GM21619 (cell line): ENCODE data around the gene ACRBP.
"Not testable (repeated sequence)": the region's sequence is repeated elsewhere in the genome, so short reads cannot be mapped to it uniquely, and the experiment has no call there.

Experiments
- ATAC-seq: cut with Tn5 transposase; IDR thresholded peaks from one replicate; pipeline ENCODE4 v1.9.1; 2021; ENCODE audit not compliant: unreplicated experiment

The ACRBP gene

GRCh38 chr12:6618483-6619225 is 28.6 kb downstream of the ACRBP start:
- ATAC-seq: no peak

DNA sequence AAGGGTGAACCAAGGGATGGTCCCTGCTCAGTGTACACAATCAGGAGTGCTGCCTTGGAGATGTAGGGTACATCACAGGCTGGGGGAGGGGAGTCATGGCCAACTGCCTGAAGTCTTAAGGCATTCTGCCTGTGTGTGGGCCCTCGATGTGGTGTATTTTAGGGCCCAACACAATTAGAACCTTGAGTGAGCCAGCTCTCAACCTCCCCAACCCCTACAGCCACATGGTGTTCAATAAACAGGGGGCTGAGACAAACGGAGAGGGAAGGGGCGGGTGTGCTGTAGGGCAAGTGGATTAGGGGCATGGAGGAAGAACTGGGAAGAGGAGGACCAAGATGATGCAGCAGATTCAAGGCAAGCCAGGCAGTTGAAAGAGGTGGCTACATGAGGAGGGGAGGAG is 31.4 kb downstream of the ACRBP start:
- ATAC-seq: no peak

- no peak for ATAC-seq
Observed at GRCh38 chr12:6614513-6615172, 32.6 kb downstream of the ACRBP start.

DNA sequence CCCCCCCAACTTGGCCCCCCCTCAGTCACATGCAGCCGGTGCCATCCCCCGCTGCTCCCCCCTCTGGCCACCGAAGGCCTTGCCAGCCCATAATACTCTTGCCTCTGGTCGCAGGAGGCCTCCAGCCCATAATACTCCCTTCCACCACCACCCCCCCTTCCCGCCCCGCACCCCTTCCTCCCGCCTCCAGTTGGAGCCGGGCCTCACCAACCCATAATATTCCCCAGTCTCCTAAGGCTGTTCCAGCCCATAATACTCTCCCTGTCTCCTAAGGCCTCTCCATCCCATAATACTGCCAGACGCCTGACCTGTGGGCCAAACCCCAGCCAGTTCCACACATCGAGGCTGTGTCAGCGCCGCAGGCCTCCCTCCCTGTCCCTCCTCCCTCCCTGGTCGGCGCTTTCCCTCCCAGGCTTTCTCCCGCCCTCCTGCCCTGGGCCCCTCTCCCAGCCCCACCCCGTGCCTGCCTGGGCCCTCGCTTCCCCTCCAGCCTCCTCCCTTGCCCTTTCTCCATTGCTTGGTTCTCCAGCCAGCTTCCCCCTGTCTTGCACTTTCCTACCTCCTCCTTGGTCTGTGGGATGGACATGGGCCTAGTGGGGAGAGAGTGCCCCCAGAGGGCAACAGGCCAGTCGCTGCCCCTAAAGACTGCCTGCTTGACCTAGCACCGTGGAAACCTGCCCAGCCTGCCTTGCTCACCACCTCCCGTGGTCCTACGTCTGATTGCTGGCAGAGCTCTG is 33.3 kb downstream of the ACRBP start:
- no peak for ATAC-seq

- no peak for ATAC-seq
Observed at GRCh38 chr12:6613015-6613775, 34.0 kb downstream of the ACRBP start.

DNA sequence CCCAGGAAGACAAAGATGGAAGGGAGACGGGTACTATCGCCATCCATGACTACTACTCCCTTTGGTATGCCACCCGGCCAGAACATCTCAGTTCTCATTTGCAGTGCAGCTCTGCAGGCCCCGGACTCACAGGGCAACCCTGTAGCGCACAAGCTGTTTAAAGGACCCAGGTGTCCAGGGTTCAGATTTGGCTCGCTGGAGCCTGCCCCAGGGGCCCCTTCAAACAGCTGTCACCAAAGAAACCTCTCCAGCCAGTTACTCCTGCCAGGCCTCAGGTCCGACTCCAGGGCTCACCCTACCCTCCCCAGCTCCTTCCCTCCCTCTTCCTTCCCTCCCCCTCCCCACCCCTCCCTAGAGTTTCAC is 34.6 kb downstream of the ACRBP start:
- no peak for ATAC-seq

DNA sequence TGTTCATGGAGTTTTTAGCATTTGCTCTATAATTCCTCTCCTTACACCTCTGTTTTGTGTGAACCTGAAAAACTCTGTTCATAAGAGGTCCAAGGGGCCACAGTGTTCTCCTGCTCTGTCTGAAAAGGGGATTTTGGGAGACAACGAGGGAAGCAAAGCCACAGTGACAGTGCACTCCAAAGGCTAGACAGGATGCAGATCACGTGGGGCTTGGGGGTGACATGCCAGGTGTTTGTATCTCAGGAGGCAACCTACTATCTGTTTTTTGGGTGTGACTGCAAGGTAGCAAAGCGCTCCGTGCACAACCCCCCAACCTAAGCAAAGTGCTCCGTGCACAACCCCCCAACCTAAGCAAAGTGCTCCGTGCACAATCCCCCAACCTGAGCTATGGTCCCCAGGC is 35.0 kb downstream of the ACRBP start:
- ATAC-seq: no peak

DNA sequence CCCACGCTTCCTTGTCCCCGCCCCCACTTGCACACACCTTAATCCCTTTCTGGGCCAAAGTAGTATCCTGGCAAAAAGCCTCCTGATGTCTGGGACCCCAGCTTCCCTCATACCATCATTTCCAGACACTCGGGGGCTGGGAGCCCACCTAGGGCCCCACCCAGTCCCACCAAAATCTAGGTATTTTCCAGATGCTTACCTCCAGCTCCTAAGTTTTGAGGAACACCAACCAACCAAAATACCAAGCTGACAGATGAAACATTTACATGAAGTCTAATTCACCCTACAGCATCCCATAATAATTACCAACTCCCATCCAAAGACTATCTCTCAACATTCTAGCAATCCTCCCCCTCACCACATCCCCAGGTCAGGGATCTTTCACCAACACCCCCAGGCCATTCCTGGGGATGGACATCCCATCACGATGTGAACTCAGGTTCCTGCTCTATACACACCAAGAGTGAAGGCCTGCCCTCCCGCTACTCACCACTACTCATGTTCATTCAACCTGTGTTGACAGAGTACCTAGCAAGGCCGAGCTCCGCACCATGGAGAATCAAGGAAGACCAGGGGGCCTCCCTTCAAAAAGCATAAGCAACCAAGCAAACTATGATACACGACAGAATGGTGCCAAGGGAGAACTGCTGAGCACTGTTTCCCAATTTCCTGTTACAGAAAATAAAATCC is 38.5 kb downstream of the ACRBP start:
- ATAC-seq: no peak

DNA sequence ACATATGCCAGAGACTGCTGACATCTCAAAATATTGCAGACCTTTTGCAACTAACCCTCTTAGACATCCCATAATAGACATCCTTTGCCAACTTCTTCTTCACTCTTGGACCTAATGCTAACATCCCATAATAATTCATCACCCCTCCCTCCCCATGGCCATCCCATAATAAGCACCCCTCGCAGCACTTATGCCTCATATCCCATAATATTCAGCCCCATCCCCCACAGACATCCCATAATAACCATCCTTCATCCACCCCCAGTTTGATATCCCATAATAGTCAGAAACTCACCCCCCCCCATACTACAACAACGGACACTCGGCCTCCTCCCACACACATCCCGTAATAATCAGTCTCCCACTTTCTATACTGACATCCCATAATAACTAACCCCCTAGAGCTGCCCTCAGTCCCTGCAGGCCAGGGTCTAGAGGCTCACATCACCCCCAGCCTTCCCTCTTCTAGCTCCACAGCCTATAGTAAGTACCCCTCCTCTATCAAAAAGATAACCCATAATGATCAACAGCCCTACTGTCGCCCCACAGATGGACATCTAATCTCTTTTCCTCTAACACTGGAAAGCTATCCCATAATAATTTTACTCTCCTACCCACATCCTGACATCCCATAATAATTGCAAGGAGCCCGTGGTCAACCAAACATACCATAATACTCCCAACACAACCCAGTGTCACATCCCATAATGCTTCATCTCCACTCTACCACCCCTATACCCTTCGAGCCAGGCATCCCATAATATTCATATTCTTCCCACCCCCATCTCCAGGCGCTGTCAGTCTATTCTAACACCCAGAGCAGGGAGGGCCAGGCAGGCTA is 39.3 kb downstream of the ACRBP start:
- ATAC-seq: no peak

GRCh38 chr12:6606331-6607131 is 40.7 kb downstream of the ACRBP start:
- ATAC-seq: no peak

DNA sequence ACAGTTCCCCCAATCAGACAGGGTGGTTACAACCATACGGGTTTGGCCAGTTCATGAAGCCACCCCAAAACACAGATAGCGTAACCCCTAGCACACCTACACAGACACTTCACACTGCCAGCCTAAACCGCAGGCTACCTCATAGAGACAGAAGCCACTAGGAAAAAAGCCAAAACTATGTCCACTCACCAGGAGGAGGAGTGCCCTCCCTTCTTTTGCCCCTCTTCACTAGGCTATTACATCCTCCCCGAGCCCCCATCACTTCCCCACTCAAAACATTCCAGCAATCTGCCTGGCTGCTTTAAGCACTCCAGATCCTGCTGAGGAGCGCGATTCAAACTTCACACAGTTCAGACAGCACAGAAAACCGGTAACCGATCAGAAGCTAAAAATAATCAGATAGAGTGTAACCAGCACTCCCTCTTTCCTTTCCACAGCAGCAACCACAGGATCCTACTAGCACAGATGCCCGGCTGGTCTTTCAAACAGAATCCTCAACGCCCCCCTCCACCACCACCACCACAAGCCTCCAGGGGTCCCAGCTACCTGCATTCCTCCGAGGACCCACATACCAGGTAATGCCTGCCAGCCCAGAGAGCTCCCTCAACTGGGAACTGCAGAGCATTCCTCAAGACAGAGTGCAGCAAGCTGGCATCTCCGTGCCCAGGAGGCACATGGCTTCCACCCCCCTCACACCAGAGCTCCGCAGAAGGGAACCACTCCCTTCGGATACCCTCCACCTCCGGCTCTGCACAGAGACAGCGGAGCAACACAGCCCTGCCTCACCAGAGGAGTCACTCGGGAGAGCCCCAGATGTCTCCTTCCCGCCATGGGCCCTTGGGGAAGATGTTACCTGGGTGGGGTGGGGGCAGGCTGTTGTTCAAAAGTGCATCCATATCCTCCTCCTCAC is 41.6 kb downstream of the ACRBP start:
- no peak for ATAC-seq

DNA sequence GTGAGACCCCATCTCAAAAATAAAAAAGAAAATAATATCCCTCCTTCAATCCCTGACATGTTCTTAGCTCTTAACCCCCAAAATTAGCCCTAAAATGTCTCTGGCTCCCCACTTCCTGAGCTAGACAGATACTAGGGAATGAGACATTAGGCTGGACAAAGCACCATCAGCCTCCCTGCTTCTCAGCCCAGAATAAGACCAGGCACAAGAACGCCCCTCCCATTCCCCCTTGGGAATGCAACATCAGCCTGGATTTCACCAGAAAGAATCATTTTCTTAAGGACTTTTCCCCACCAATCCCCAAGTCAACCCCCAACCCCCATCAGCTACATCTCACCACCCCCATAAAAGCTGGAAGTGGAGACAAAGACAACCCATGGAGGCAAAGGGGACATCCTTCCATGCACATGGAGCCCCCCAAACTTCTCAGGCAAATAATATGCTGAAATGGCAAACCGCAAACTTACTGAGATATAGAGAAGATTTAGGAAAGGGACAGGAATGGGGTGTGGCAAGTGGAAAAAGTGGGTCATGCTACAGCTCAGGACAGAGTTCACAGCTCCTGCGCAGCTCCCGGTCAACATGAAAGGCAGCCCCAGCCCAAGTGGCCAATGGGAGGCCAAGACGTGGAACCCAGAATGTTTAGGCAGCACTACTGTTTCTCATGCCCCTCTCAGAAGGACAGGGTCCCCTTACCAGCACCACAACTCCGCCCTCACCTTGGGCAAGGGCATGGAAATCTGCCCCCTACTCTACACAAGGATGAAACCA is 42.8 kb downstream of the ACRBP start:
- ATAC-seq: no peak

DNA sequence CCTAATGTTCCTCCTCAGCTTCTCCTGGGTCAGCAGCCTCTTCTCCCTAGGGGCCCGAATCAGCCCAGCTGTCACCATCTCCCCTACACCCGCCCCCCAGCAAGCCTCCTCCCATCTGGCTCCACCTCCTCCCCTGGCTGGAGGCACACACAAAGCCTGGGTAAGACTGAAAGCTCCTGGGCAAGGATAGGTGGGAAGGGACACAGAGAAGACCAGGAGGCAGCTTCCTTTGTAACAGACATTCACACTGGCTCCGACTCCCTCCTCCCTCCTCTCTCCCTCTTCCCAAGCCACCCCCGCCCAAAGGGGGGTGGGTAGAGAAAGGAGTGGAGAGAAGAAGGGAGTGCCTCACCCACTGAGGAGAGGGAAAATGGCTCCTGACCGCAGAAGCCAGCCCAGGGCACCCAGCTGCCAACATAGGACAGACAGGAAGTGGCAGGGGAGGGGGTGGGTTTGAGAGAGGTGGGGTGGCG is 44.1 kb downstream of the ACRBP start:
- no peak for ATAC-seq

DNA sequence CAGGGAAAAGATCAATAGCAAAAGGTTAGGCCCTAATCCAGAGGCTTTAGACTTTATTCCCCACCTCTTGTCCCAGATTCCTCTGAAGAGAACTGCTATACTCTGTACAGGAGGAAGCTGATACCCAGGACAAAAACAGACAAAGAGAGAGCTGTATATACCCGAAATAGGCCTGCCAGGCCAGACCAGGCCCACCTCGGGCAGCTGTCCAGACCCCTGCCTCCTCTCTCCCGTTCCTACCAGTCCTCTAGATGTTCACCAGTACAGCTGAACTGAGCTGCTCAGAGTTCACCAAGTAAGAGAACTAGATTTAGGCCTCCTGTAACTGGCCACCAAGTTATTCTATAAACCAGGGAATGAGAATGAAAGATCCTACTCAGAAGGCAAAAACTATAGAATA is 44.7 kb downstream of the ACRBP start:
- no peak for ATAC-seq

GRCh38 chr12:6595673-6596072 is 51.6 kb downstream of the ACRBP start:
- not testable (repeated sequence) for ATAC-seq

- no peak for ATAC-seq
Observed at GRCh38 chr12:6592087-6592486, 55.1 kb downstream of the ACRBP start.
